GM19467 (cell line): ENCODE measurements around the gene STRC.
A peak's percentile ranks its signal among the peaks of the same experiment; 100 is the strongest.
"Not testable (repeated sequence)": the region's sequence is repeated elsewhere in the genome, so short reads cannot be mapped to it uniquely, and the experiment has no call there.

Experiments used
- ATAC-seq: cut with Tn5 transposase; IDR thresholded peaks from one replicate; pipeline ENCODE4 v1.9.1; 2021; ENCODE audit warnings: mild to moderate bottlenecking, moderate library complexity; ENCODE audit not compliant: unreplicated experiment

The STRC gene

GRCh38 chr15:43618700-43619099 lies at the start of gene STRC:
Gene STRC (minus strand): TSS chr15:43618800. CDS start chr15:43618722, 78 bp downstream.
- ATAC-seq = not testable (repeated sequence)

- not testable (repeated sequence) for ATAC-seq
Observed at GRCh38 chr15:43666177-43666576, 47.6 kb upstream of the STRC start.

- not testable (repeated sequence) for ATAC-seq
Observed at GRCh38 chr15:43663333-43663732, 44.7 kb upstream of the STRC start.

- ATAC-seq = not testable (repeated sequence)
Observed at GRCh38 chr15:43662293-43662692, 43.7 kb upstream of the STRC start.

- not testable (repeated sequence) for ATAC-seq
Observed at GRCh38 chr15:43659727-43660126, 41.1 kb upstream of the STRC start.

- ATAC-seq = not testable (repeated sequence)
Observed at GRCh38 chr15:43649430-43649926, 30.9 kb upstream of the STRC start.

GRCh38 chr15:43648649-43649429 lies 30.2 kb upstream of the STRC start, which contains the start of gene CATSPER2:
Gene CATSPER2 (minus strand): TSS chr15:43648844. CDS start chr15:43648061, 783 bp downstream.
- ATAC-seq = no peak

GRCh38 chr15:43638464-43639204 lies 20.0 kb upstream of the STRC start:
- ATAC-seq = not testable (repeated sequence)

GRCh38 chr15:43626937-43627336 lies 8.3 kb upstream of the STRC start:
- not testable (repeated sequence) for ATAC-seq

GRCh38 chr15:43625106-43625505 lies 6.5 kb upstream of the STRC start:
- no peak for ATAC-seq

- ATAC-seq = not testable (repeated sequence)
Observed at GRCh38 chr15:43622068-43622799, 3.6 kb upstream of the STRC start.

GRCh38 chr15:43617750-43618149 lies 850 bp downstream of the STRC start:
- not testable (repeated sequence) for ATAC-seq

GRCh38 chr15:43602233-43602632 lies 16.4 kb downstream of the STRC start:
- ATAC-seq = not testable (repeated sequence)

GRCh38 chr15:43600200-43600599 lies 18.4 kb downstream of the STRC start:
- ATAC-seq = not testable (repeated sequence)

- ATAC-seq = not testable (repeated sequence)
Observed at GRCh38 chr15:43599131-43599530, 19.5 kb downstream of the STRC start.

GRCh38 chr15:43593328-43594190 lies 25.0 kb downstream of the STRC start, which contains the start of gene CKMT1B:
Gene CKMT1B (plus strand): TSS chr15:43594027. CDS start chr15:43594219, 192 bp downstream.
- ATAC-seq = not testable (repeated sequence)

GRCh38 chr15:43592841-43593240 lies 25.8 kb downstream of the STRC start:
- ATAC-seq = not testable (repeated sequence)

- ATAC-seq = peak; percentile 97
Observed at GRCh38 chr15:43589778-43590466, 28.7 kb downstream of the STRC start, which contains the start of gene PPIP5K1. Gene PPIP5K1 (minus strand): TSS chr15:43590208. CDS start chr15:43584504, 5,704 bp downstream.

GRCh38 chr15:43574607-43575006 lies 44.0 kb downstream of the STRC start:
- ATAC-seq = not testable (repeated sequence)
